Measurements from ENCODE around the gene PELI2.

The PELI2 gene

DNA sequence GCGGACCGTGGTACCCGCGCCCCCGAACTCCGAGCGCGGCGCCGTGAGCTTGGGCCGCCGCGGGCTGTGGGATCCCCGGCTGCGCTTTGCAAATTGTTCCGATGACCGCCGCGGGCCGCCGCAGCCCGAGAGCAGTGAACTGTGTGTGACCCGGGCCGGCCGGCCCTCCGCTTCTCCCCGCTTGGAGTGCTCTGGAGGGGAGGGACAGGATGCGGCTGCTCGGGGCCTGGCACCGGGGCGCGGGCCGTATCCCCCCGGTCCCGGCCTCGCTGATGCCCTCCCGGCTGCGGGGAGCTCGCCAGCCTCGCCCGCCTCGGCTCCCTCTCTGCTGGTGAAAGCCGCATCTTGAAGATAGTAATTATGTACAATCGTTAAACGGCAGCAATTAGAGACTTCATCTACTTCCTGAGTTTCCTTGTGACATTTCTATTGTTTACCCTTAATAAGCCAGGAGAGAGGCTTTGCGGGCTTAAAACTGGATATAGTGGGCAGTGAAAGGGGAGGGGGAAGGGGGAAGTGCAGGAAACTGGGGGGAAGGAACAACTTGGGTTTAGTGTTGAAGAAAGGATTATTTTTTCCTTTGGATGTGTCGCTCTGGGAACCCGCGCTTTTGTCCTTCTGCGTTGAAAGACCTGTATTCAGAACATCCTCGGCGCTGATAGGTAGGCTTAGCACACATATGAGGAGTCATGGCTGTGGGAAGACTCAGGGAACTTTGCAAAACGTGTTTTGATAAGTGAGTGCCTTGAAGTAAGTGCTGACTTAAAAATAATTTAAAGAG lies 1.2 kb downstream of the PELI2 start:
- peak; percentile 10 for DNase-seq (ENCODE audit: low read depth)

GRCh38 chr14:56120091-56120691 lies 2.0 kb downstream of the PELI2 start:
- no peak for DNase-seq (ENCODE audit: low read depth)

GRCh38 chr14:56121816-56122215 lies 3.6 kb downstream of the PELI2 start:
- DNase-seq (ENCODE audit: low read depth), result no peak

GRCh38 chr14:56122301-56122700 lies 4.1 kb downstream of the PELI2 start:
- no peak for DNase-seq (ENCODE audit: low read depth)

DNA sequence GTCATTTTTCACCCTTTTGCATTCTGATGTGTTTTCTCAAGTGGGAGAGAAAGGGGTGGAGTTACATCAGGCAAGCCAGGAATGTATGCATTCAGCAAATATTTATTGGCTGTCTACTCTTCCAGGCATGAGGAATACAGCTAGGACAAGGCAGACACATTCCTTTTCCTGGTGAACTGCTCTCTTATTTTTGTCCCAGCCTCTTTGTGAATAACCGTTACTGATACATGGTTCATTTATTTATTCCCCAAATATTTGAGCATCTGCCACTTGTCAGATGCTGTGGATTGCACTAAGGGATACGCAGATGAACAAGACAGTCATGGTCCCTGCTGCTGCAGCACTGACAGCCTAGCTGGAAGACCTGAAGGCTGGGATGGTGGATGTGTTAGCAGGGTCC lies 6.1 kb downstream of the PELI2 start:
- DNase-seq (ENCODE audit: low read depth), result no peak

GRCh38 chr14:56125772-56126636 lies 7.8 kb downstream of the PELI2 start:
- DNase-seq (ENCODE audit: low read depth), result no peak

DNA sequence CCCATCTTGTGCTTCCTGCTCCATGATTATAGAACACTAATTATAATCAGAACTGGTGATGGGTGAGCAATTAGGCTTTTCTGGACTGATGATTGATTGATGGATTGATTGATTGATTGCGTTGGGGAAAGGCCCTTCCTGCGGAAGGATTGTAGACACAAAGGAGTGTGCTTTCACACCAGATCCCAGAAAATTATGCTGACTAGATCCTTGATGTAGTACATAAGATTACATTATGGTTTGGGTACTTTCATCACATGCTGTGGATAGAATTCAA lies 8.4 kb downstream of the PELI2 start:
- no peak for DNase-seq (ENCODE audit: low read depth)

DNA sequence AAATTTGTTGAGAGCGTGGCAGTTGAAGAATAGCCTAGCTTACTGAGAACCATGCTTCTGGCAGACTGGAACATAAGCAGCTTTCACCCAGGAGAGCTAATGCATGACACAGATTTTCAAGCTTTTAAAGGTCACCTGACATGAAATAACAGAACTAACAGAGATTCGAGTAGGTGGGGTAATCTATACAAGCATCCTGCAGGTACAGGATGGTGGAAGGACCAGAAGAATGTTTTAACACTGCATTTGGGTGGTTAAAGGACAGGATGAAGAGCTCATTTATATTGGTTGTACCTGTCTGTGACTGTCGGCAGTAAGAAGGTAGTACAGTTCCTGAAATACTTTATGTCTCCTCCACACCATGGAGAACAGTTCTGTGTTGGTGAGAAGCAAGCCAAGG lies 8.9 kb downstream of the PELI2 start:
- DNase-seq (ENCODE audit: low read depth), result no peak

DNA sequence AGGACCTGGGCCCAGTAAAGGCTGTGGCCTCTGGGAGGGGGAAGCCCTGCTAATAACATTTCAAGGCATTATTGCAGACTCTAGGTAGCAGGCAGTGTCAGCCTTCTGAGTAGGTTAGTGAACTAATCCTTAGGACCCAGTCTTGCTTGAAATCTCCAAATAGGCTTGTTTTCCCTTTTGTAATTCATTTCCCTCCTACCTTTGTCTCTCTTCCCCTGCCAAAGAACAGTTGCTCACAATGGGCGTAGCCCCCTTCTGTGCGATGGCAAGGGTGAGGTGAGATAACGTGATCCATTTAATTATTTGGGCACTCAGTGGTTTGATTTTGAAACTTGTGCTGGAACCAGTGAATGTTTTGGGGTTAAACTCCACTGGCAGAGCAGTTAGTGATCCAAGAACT lies 10.9 kb downstream of the PELI2 start:
- DNase-seq (ENCODE audit: low read depth), result no peak

GRCh38 chr14:56129933-56130332 lies 11.7 kb downstream of the PELI2 start:
- no peak for DNase-seq (ENCODE audit: low read depth)

DNA sequence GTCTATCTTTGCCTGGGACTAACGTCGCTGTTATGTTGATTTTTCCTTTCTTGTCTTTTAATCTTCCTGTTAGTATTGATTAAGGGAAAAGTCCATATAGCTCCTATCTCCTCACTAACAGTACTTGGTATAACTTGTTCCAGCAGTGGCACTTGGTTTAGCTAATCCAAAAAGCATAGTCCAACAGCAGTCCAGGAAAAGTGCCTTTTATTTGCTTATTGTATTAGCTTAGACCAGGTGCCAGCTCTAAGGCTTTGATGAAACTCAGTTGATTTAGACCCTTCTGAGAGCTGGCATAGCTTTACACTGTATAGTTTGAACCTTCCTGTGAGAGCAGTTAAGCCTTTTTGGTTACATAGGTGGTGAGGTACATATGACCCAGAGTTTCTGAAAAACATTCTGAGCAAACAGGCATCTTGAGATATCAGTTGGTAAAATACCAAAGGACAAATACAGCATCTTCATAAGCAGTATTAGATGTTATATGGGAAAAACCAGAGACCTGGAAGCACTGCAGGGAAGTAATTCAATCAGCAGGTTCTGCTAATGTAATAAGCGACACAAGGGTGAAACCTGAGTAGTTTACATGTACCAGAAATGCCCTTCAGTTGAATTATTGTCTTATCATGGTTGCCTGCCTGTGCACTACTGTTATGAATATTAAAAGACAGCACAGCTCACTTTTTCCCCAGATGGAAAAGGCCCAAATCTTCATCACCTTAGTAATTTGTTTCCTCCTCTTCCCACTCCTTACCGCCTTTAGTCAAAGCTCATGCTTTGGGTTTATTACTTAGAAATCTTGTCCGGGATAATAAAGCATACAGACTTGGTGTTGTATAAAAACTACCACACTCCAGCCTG lies 13.0 kb downstream of the PELI2 start:
- no peak for DNase-seq (ENCODE audit: low read depth)

- no peak for DNase-seq (ENCODE audit: low read depth)
These were observed 13.9 kb downstream of the PELI2 start for GRCh38 chr14:56131865-56132833.

GRCh38 chr14:56133547-56133946 lies 15.3 kb downstream of the PELI2 start:
- DNase-seq (ENCODE audit: low read depth), result no peak

- DNase-seq (ENCODE audit: low read depth), result no peak
These were observed 16.8 kb downstream of the PELI2 start for GRCh38 chr14:56135001-56135400.

DNA sequence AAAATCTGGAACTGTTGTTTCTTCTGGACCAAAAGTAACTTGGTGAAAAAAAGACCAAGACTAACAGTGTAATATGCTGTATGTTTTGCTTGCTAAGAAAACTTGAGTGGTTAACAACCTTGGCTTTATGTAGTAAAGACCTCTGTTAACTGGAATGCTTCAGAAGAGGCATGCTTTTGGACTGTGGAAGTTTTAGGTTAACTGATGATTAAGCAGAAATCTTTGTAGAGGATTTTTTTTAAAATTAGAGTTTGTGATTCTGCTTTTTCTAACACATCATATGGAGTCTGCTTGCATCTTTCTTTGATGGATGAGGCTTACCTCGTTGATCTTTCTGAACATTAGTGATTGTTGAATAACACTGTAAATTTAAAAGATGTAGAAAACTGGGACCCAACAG lies 17.5 kb downstream of the PELI2 start:
- DNase-seq (ENCODE audit: low read depth), result no peak

DNA sequence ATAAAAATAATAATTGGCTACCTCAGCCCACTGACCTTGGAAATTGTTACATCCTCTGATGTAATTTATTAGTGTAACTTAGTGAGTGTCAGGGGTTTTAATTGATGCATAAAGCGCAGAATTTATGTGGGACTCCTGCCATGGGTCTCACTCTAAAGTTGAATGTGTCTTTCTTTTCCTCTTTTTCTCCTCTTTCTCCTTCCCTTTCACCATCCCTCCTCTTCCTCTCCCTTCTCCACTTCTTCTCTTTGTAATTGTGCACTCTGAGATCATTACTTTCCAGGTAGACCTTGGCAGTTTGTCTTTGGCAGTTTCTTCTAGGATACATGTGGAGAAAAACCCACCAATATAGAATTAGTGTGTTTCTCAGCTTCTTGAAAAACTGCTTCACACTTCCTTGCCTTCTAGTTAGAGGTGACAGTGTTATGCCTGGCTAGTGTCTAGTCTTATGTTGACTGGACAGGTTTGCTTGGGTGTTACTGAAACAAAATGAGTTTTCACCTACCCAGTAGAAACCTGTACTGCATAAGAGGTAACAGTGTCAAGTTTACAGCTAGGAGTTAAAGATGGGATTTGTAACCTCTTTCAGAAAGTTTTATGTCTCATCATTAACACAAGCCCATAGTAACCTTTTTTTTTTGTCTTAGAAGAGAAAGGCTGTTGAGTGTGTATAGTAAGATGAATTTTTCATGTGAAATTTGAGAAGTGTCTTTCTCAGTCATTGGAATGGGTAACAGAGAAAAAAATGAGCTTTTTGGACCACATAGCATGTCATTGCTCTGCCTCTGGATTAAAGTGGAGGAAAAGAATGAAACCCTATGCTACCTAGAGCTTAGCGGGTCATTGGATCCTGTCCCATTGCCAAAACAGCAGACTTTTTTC lies 18.6 kb downstream of the PELI2 start:
- no peak for DNase-seq (ENCODE audit: low read depth)

- DNase-seq (ENCODE audit: low read depth), result no peak
These were observed 19.2 kb downstream of the PELI2 start for GRCh38 chr14:56137453-56137807.

DNA sequence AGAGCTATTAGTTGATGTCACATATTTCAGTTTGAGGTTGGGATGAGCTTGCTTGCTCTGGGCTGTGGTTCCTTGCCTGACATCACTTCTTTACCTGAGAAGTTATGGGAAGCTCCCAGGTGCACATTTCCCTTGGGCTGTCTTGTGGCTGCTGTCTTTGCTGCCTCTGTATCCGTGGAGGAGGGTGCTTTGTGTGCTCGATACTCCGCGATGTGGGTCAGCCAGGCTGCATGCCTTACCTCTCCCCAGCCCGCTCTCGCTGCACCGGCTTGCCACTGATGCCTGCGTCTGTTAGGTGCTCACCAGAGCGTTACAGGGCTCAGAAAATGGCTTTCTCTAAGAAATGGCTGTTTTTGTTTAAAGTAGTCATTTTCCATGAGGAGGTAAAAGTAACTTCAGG lies 19.6 kb downstream of the PELI2 start:
- DNase-seq (ENCODE audit: low read depth), result no peak

- no peak for DNase-seq (ENCODE audit: low read depth)
These were observed 20.7 kb downstream of the PELI2 start for GRCh38 chr14:56138928-56139327.

GRCh38 chr14:56142314-56142713 lies 24.1 kb downstream of the PELI2 start:
- no peak for DNase-seq (ENCODE audit: low read depth)
